T-helper 1 cell (primary cell): Measurements from ENCODE around the gene GLG1.
"Not testable (repeated sequence)": the region's sequence is repeated elsewhere in the genome, so short reads cannot be mapped to it uniquely, and the experiment has no call there.

ENCODE experiments used
- DNase-seq, 5 donors: peaks; one replicate each; pipeline ENCODE4 v3.0.0-alpha.2; 2012 to 2020

GLG1 gene

GRCh38 chr16:74404148-74404933 lies 202.6 kb downstream of the GLG1 start:
- DNase-seq = not testable (repeated sequence)

DNA sequence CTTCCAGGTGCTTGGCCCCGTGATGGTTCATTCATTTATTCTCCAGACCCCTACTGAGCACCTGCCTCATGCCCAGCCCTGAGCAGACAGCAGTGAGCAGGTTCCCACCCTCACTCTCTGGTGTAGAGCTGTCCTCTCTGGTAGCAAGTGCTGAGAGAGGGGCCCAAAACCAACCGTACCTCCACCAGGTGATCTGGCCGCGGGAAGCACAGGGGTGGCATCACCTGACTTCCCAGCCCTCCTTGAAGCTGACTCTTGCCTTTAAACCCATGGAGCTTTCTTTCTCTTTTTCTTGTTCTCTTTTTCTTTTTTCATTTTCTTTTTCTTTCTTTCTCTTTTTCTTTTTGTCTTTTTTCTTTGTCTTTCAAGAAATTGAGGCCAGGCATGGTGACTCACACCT lies 206.7 kb downstream of the GLG1 start:
- DNase-seq = not testable (repeated sequence)

DNA sequence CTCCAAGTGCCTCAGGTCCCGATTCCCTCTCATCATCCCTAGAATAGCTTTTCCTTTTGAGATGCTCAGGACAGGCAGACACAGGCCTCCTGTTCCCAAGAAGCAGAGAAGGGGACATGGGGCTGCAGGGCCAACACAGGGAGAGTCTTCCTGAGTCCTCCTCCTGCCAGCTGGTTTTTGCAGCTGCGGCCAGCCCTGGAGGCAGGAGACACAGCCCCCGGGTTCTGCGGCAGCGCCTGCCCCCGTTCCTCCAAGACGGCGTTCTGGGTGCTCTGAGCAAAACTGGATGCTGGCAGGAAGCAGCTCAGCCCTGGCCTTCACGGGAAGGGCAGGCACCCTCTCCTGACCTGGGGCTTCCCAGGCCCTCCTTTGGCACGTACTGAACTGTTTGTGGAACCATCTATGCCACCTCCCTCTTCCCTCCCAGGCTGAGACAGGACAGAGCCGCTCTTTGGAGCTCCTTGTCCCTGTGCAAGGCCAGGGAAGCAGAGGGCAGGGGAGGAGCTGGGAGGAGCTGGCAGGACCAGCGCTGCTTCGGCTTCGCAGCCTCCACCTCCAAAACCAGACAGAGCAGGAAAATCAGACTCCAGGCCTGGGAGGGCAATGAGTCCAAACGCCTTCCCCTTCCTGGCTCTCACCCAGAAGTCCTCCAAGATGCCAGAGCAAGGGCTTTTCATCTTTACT lies 208.6 kb downstream of the GLG1 start:
- not testable (repeated sequence) for DNase-seq
